IPS-18c (cell line): ENCODE data around the gene GOLGA6L10.
"Not testable (repeated sequence)": the region's sequence is repeated elsewhere in the genome, so short reads cannot be mapped to it uniquely, and the experiment has no call there.

Experiments used
- H3K4me3 ChIP-seq: 2 replicates; pipeline ENCODE4 v1.7.0; 2013; ENCODE audit warnings: low read depth, mild to moderate bottlenecking, low read length, moderate library complexity; ENCODE audit not compliant: insufficient read depth
- H3K9me3 ChIP-seq: one replicate; pipeline ENCODE4 v1.6.1; 2013; ENCODE audit warnings: mild to moderate bottlenecking, low read length, moderate library complexity; ENCODE audit not compliant: control insufficient read depth, insufficient read depth

The GOLGA6L10 gene

DNA sequence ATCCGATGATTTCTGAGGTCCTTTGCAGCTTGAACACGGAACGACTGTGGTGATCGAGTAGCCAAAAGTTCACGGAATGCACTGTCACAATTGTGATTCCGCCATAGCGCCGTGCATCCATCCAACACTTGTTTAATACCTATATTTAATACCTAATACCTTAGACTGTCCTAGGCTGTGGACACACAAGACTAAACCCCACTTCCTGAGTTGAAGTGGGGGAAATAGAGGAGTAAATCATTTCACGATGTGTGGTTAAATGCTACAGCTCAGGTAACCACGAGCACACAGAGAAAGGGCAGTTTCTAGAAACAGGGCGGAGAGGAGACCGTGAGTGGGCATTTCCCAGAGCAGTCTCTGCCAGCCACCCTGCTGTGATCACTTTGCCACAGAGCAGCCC is 5.3 kb upstream of the GOLGA6L10 start:
- peak overlapping the region; percentile 45; the same call in 1 of the 2 replicates for H3K4me3 ChIP-seq
- not testable (repeated sequence) for H3K9me3 ChIP-seq

DNA sequence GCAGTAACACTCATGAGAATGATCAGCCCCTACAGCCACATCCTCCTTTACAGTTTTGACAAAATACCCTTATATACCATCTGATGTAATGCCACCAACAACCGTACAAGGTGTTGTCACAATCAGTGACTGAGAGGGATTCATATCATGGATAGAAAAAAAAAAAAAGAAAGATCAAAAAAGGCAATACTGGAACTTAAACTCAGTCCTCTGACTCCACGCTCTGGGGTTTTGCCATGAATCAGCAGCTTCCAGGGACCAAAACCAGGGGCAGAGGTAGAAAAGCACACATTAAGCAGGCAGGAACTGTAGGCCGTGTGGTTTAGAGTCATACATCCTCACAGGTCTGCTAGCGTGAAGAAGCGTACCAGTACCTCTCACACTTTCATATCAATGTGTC is 1.6 kb downstream of the GOLGA6L10 start:
- H3K4me3 ChIP-seq, H3K9me3 ChIP-seq: not testable (repeated sequence)

DNA sequence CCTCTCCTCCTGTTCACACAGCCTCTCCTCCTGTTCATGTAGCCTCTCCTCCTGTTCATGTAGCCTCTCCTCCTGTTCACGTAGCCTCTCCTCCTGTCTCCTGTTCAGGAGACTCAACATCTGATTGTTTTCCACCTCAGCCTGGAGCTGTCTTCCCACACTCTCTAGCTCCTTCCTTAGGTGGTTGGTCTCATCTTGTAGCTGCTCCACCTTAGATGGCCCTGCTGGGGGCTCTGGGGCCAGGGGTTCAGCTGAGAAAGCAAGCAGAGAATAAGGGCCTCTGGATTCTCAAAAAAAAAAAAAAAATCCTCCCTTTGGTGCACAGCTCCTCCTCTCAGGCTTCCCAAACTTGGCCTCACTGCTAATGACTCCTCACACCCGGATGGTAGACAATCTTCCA is 4.1 kb downstream of the GOLGA6L10 start:
- not testable (repeated sequence) for H3K9me3 ChIP-seq

DNA sequence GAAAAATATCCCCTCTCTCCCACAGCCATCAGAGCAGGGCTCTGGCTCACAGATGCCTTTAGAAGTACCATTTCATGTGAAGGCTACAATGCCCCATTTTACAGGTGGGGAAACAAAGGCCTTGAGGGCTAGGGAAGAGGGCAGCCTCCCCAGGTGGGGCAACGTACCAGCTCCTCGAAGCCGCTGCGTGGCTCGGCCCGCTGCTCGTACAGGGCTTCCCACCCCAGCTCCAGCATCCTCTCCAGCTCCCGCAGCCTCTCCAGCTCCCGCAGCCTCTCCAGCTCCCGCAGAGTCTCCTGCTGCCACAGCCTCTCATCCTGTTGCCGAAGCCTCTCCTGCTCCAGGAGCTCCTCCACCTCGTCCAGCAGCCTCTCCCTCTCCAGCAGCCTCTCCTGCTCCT is 4.9 kb downstream of the GOLGA6L10 start:
- H3K4me3 ChIP-seq, H3K9me3 ChIP-seq: not testable (repeated sequence)

More for the DNA sequence above, 4.1 kb downstream of the GOLGA6L10 start:
- H3K4me3 ChIP-seq, result not testable (repeated sequence)

DNA sequence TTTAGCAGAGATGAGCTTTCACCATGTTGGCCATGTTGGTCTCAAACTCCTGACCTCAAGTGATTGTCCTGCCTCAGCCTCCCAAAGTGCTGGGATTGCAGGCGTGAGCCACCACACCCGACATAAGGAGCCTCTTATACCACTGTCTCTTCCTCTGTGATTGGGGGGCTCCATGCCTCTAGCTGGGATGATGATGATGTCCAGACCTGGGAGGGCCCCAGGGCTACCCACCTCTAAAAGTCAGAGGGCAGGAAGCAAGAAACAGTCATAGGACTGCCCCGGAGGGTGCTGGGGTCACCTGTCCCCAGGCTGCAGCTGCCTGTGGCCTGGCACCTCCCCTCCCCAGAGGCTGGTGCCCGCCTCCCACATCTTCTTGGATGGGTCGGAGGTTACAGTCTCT is 5.4 kb downstream of the GOLGA6L10 start:
- H3K9me3 ChIP-seq, H3K4me3 ChIP-seq: not testable (repeated sequence)

DNA sequence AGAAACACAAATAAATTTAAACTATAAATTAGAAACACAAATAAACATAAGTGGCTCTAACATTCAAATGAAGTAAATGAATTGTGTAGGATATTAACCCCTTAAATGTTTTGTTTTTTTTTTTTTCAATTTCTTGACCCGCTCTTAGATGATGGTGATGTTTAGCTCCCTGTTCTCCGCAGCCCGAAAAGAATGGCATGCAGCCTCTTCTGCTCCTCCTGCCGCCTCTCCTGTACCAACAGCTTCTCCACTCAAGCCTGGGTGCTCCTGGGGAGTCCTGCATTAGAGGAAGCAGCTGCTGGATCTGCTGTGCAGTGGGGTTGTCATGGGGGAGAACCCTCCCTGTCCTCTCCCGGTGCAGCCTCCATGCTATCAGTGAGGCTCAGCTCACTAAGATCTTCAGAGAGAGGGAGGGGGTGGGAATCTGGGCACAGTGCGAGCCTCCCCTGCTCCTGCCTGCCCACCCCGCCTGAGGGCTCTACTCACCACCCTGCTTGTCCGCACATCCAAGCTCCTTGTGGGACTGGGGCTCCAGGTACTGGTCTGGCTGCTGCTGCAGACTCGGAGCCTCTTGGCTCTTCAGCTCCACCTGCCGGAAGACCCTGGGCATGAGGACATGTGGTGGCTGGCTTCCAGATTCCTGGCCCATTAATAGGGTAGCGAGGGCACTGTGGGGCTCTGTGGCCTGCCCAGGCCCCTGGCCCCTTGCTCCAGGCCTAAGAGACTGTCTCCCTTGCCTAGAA is 6.5 kb downstream of the GOLGA6L10 start:
- not testable (repeated sequence) for H3K4me3 ChIP-seq, H3K9me3 ChIP-seq

DNA sequence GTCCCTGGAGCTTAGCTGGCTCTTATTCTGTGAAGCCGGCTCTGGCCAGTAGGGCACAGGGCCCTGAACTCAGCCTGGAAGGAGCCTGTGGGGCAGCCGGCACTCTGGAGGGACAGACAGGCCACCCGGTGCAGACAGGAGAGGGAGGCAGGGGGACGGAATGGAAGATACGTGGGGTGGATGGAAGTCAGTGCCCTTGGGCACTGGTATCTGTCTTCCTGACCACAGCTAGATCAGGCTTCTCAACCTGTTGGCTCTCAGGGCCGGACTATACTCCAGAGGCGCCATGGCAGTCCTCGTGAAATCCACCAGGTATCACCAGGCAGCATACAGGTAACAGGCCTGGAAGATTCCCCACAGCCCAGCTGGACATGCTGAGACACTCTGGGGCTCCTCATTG is 10.7 kb downstream of the GOLGA6L10 start:
- H3K4me3 ChIP-seq, H3K9me3 ChIP-seq: not testable (repeated sequence)

DNA sequence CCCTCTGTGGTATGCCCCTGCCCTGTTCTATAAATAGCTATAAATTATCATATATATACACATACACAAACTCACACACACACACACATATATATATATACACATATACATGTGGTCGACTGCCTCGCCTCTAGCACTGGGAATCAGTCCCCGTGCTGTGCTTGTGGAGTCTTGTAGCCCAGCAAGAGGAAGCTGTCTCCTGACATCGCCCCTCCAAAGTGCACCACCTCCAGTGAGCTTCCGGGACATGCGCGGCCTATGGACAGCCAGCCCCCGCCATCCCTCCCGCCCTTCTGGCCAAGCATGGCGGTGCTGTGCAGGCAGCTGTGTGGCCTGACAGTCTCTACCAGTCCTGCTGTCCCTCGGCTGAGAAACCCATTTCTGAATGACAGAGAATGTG is 11.2 kb downstream of the GOLGA6L10 start:
- not testable (repeated sequence) for H3K9me3 ChIP-seq, H3K4me3 ChIP-seq

DNA sequence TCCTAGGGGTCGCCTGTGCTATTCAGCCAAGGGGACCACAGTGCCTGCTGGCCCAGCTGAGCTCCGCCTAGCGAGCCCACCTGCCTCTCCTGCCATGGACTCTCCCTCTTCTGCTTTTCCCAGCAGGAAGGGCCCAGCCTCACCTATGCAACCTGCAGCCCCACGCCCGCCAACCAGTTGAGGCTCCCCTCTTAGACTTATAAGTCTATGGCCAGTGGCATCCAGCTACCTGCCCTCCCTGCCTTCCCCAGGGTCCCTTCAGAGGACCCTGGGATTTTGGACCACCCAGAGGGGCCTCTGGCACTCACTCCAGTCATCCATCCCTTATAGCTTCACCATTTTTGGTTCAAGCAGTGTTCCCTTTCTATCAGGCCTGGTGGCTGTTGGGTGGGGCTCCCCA is 12.2 kb downstream of the GOLGA6L10 start:
- H3K9me3 ChIP-seq, H3K4me3 ChIP-seq: not testable (repeated sequence)

DNA sequence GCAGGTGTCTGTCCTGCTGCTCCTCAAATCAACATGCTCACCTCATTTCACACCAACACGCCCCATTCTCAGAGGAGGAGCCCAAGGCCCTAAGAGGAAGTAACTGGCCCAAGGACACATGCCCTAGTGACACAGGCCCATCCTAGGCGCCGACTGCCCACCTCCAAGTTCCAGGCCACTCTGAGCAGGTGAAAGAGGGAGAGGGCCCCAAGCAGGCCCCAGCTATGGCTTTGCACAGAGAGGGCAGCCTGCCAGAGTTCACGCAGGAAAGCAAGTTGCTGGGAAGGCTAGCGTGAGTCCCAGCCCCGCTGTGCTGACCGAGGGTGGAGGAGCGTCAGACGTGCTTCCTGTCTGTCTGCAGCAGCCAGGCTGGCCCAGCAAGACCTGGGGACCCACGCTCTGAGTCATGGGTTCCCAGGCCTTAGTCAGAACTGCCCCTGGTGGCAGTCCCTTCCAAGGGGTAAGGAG is 13.1 kb downstream of the GOLGA6L10 start:
- H3K4me3 ChIP-seq, H3K9me3 ChIP-seq: not testable (repeated sequence)

DNA sequence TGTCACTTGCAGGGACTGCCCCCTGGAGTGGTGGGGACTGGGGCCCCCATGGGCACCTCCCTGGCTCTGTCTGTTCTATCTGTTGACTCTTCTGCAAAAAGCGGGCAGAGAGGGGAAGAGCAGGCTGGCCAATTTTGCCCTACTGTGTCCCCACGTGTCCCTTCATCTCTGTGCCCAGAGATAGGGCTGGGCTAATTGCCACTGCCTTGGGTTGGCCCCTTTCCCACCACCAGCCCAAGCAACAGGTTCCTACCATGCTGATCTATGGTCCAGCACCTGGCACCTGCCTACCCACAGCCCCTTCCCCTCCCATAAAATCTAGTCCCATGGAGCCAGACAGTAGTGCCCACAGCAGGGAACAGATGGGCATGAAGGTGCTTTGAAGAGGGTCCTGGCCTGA is 14.3 kb downstream of the GOLGA6L10 start:
- H3K9me3 ChIP-seq, H3K4me3 ChIP-seq: not testable (repeated sequence)

DNA sequence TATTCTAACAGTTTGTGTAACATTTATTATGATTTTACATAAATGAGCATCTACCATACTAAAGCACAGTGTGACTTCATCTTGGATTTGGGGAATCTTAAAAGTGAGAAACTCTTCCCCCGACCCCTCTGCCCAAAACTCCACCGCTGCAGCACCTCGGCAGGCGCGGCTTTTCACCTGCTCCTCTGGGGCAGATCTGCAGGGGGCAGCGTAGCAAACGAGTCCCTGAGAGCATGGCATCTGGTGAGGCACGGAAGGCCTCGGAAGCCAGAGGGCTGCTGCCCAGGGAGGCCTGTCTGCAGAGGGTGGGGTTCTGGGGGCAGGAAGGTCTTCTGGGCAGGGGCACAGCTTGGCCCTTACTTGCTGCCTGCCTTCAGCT is 14.7 kb downstream of the GOLGA6L10 start:
- not testable (repeated sequence) for H3K4me3 ChIP-seq, H3K9me3 ChIP-seq

DNA sequence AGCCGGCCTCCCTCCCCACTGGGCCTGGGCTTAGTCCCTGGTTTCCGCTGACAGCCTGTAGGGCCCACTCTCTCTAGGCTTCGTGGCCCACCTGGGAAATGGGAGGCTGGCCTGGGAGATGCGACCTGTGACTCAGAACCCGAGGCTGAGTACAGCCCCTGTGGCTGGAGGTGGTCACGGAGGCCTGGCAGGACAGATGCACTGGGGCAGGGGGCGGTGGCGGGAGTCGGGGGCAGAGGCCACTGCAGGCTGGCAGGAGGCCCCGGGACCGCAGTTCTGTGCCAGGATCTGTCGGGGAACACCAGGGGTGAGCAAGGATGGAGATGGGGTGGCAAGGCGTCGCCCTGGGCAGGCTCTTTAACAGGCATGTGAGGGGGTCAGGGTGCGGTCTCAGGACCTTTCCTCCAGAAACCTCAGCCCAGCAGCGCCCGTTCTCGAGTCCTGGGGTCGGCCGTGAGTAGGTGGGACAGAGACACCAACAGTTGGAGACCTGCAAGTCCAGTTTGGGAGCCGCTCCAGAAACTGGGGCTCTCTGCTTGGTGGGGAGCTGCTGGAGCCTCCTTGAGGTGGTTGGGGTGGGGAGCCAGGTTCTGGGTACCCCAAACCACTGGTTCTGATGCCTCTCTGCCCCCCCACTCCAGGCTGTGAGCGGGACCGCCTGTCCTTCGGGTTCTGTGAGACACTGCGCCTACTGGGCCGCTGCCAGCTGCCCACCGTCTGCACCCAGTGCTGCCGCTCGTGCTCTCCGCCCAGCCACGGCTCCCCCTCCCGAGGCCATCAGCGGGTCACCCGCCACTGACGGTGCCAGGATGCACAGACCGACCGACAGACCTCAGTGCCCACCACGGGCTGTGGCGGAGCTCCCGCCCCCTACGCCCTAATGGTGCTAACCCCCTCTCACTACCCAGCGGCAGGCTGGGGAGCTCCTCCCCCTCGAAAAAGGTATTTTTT is 15.4 kb downstream of the GOLGA6L10 start:
- not testable (repeated sequence) for H3K4me3 ChIP-seq, H3K9me3 ChIP-seq

DNA sequence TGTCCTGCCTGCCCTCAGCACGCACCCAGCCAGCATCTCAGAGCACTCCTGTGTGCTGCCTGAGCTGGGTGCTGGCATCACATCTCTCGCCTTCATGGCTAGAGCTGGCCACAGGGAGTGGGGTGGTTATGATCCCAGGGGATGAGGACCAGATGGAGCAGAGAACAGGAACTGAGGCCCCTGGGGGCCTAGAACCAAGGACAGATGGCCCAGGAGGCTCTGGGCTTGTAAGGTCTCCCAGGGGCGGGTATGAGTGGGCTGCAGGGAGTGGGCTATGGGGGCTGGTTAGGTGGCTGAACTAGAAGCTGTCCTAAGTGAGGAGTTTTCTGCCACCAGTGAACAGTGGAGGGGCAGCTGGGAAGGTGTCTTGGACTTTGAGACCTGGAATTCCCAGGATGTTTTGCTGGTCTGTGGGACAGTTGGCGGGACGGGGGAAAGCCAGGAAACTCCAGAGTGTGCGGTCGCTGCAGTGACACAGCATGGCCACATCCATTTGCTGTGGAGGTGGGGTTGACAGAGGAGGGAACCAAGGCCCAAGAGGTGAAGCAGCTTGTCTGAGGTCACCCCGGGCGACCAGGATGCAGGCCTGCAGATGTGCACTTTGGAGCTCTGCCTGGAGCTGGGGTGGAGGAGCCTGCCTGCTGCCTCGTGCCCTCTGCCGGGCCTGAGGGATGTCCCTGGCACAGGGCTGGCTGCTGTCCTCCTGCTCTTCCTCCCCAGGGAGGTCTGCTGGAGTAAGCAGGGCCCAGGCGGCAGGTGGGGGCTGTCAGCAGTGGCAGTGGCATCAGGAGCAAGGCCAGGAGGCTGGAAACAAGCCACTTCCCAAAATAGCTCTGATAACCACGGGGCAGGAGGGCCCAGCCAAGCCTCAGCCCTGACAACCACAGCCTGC is 16.3 kb downstream of the GOLGA6L10 start:
- not testable (repeated sequence) for H3K4me3 ChIP-seq, H3K9me3 ChIP-seq

DNA sequence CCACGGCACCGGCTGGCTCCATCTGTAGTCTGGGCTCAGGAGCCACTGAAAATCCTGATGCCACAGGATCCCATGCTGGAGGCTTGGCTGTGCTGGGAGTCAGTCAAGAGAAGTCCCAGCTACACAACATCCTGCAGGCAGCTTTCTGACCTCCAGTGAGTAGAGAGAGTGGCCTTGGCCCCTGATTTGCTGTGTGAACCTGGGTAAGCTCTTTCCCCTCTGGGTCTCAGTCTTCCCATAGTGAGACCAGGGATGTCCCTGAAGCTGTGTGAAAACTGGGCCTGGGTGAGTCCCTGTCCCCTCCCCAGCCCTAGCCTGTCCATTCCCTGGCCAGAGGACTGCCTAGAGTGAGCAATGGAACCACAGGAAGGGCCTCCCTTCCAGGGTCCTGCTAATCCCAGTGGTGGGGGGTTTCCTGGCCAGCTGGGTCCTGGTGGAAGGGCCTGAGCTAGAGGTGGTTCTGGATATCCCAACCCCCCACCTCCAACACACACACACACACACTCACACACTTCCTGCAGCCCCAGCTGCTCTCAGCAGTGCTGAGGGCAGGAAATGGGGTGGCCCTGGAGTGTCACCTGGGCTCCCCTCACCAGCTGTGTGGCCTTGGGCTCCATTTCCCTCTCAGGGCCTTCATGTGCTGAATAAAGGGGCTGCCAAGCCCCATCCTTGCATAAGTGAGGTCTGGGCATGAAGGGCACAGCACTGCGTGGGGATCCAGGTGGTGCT is 17.5 kb downstream of the GOLGA6L10 start:
- H3K9me3 ChIP-seq, H3K4me3 ChIP-seq: not testable (repeated sequence)

DNA sequence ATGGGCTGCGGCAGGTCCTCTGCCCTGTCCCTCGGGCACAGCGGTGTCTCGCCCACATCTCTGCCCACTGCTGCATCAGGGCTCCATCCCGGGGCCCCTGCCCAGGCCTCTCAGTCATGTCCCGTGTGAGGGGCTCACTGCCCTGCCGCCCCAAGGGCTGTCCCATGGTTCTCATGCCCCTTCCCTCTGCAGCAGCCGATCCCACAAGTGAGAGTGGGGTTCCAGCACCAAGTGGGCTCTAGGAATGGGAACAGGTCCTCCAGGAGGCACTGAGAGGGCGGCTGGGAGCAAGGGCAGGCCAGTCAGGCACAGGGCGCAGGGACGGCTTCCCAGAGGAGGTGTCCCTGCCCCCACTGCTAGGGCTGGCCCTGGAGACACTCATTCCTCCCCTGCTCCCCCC is 18.4 kb downstream of the GOLGA6L10 start:
- H3K9me3 ChIP-seq, H3K4me3 ChIP-seq: not testable (repeated sequence)

DNA sequence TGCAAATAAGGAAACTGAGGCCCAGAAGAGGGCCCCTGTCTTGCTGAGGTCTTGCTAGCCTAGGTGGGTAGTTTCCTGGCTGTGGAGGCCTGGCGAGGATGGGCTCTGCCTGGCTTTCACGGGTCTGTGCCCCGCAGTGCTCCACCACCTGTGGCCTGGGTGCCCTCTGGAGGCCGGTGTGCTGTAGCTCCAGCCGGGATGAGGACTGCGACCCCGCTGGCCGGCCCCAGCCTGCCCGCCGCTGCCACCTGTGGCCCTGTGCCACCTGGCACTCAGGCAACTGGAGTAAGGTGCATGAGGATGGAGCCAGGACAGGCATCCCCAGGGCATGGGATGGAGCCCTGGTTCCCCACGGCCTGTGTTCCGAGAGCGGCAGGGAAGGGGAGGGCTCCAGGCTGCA is 20.2 kb downstream of the GOLGA6L10 start:
- not testable (repeated sequence) for H3K4me3 ChIP-seq, H3K9me3 ChIP-seq
